ENCODE data around the gene DLGAP1.

The DLGAP1 gene

GRCh38 chr18:4172196-4173100 is 282.7 kb downstream of the DLGAP1 start:
- no peak overlapping the region for H3K9ac ChIP-seq (ENCODE audit: low read length)
- H3K4me2 ChIP-seq (ENCODE audit: low read length) = no peak overlapping the region
- no peaks in the 10 kb centered on the region for H3K79me2 ChIP-seq (ENCODE audit: insufficient read depth, low read length)
- no peaks in the 10 kb centered on the region for H3K4me1 ChIP-seq (ENCODE audit: insufficient read depth, low read length, severe bottlenecking)
- H3K9me3 ChIP-seq (ENCODE audit: low read length) = no peaks in the 10 kb centered on the region
- H2AFZ ChIP-seq (ENCODE audit: low read length) = no peak overlapping the region
- H3K4me3 ChIP-seq (ENCODE audit: low read depth, low read length, poor library complexity, severe bottlenecking) = no peak overlapping the region
- TF ChIP-seq CTCF (IDR thresholded peaks at IDR 0.05; ENCODE audit: low read length) (no peak), EZH2 (IDR thresholded peaks at IDR 0.05; ENCODE audit: borderline replicate concordance, low read length) (no peak)
- H3K36me3 ChIP-seq (ENCODE audit: insufficient read depth, low read length) = no peaks in the 10 kb centered on the region
- H3K27ac ChIP-seq (ENCODE audit: low read depth, low read length, poor library complexity, severe bottlenecking) = no peak overlapping the region
- H4K20me1 ChIP-seq (ENCODE audit: insufficient read depth, low read length) = no peaks in the 10 kb centered on the region
- no peaks in the 10 kb centered on the region for H3F3A ChIP-seq (ENCODE audit: insufficient read depth, low read length)
- no peaks in the 10 kb centered on the region for H3K9me2 ChIP-seq (ENCODE audit: low read depth, low read length)
- no peaks in the 10 kb centered on the region for H3K27me3 ChIP-seq (ENCODE audit: insufficient read depth, low read length)

GRCh38 chr18:4157352-4157751 is 297.8 kb downstream of the DLGAP1 start:
- H4K20me1 ChIP-seq (ENCODE audit: insufficient read depth, low read length) = no peaks in the 10 kb centered on the region
- TF ChIP-seq EZH2 (IDR thresholded peaks at IDR 0.05; ENCODE audit: borderline replicate concordance, low read length) (no peak), CTCF (IDR thresholded peaks at IDR 0.05; ENCODE audit: low read length) (no peak)
- no peak overlapping the region for H3K4me2 ChIP-seq (ENCODE audit: low read length)
- no peaks in the 10 kb centered on the region for H3K79me2 ChIP-seq (ENCODE audit: insufficient read depth, low read length)
- no peaks in the 10 kb centered on the region for H3K9me3 ChIP-seq (ENCODE audit: low read length)
- H3K4me1 ChIP-seq (ENCODE audit: insufficient read depth, low read length, severe bottlenecking) = no peaks in the 10 kb centered on the region
- H2AFZ ChIP-seq (ENCODE audit: low read length) = no peak overlapping the region
- H3K27ac ChIP-seq (ENCODE audit: low read depth, low read length, poor library complexity, severe bottlenecking) = no peak overlapping the region
- no peaks in the 10 kb centered on the region for H3K27me3 ChIP-seq (ENCODE audit: insufficient read depth, low read length)
- H3K4me3 ChIP-seq (ENCODE audit: low read depth, low read length, poor library complexity, severe bottlenecking) = no peak overlapping the region
- H3K9me2 ChIP-seq (ENCODE audit: low read depth, low read length) = no peaks in the 10 kb centered on the region
- no peaks in the 10 kb centered on the region for H3F3A ChIP-seq (ENCODE audit: insufficient read depth, low read length)
- H3K36me3 ChIP-seq (ENCODE audit: insufficient read depth, low read length) = no peaks in the 10 kb centered on the region
- no peak overlapping the region for H3K9ac ChIP-seq (ENCODE audit: low read length)

- no peaks in the 10 kb centered on the region for H3K9me2 ChIP-seq (ENCODE audit: low read depth, low read length)
- no peaks in the 10 kb centered on the region for H3K9me3 ChIP-seq (ENCODE audit: low read length)
- H4K20me1 ChIP-seq (ENCODE audit: insufficient read depth, low read length) = no peaks in the 10 kb centered on the region
- H3K4me2 ChIP-seq (ENCODE audit: low read length) = no peak overlapping the region
- no peak overlapping the region for H3K9ac ChIP-seq (ENCODE audit: low read length)
- no peak for TF ChIP-seq EZH2 (IDR thresholded peaks at IDR 0.05; ENCODE audit: borderline replicate concordance, low read length)
- TF ChIP-seq CTCF (IDR thresholded peaks at IDR 0.05; ENCODE audit: low read length) = no peak
- no peaks in the 10 kb centered on the region for H3K79me2 ChIP-seq (ENCODE audit: insufficient read depth, low read length)
- no peak overlapping the region for H2AFZ ChIP-seq (ENCODE audit: low read length)
- H3K27ac ChIP-seq (ENCODE audit: low read depth, low read length, poor library complexity, severe bottlenecking) = no peak overlapping the region
- no peaks in the 10 kb centered on the region for H3K36me3 ChIP-seq (ENCODE audit: insufficient read depth, low read length)
- no peaks in the 10 kb centered on the region for H3K4me1 ChIP-seq (ENCODE audit: insufficient read depth, low read length, severe bottlenecking)
- H3K4me3 ChIP-seq (ENCODE audit: low read depth, low read length, poor library complexity, severe bottlenecking) = no peak overlapping the region
- no peaks in the 10 kb centered on the region for H3F3A ChIP-seq (ENCODE audit: insufficient read depth, low read length)
- no peaks in the 10 kb centered on the region for H3K27me3 ChIP-seq (ENCODE audit: insufficient read depth, low read length)
Observed at GRCh38 chr18:4146797-4147196, 308.3 kb downstream of the DLGAP1 start.

Measured in OCI-LY1 (cell line).